NOMO-1 treated with DMSO at 0.1 percent for 48 hours (cell line): Measurements from ENCODE around the gene ZNF773.
"Not testable (repeated sequence)": the region's sequence is repeated elsewhere in the genome, so short reads cannot be mapped to it uniquely, and the experiment has no call there.

Source experiments
- DNase-seq: peaks from one replicate; lab custom pipeline; 2025; ENCODE audit not compliant: unreplicated experiment; lab: John Stamatoyannopoulos, UW

Gene ZNF773

GRCh38 chr19:57499680-57500395, at the start of gene ZNF773:
ZNF773 (plus strand) TSS chr19:57499938; CDS start chr19:57500081, 143 bp downstream.
- DNase-seq = peak; percentile 92

- no peak for DNase-seq
These were observed 47.4 kb upstream of the ZNF773 start for GRCh38 chr19:57452307-57452706.

- DNase-seq = peak; percentile 38
These were observed 33.9 kb upstream of the ZNF773 start for GRCh38 chr19:57465680-57466381.

- no peak for DNase-seq
These were observed 33.2 kb upstream of the ZNF773 start for GRCh38 chr19:57466489-57466888.

DNA sequence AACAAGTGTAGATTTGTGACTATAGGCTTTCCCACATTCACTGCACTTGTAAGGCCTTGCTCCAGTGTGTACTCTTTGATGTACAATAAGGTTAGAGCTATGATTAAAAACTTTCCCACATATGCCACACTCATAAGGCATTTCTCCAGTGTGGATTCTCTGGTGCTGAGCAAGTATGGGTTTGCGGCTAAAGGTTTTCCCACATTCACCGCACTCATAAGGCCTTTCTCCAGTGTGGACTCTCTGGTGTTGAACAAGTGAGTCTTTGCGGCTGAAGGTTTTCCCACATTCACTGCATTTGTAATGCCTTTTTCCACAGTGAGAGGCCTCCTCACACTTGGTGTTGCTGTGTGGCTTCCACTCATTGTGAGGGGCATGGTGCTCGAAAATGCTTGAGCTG, 26.1 kb upstream of the ZNF773 start:
- no peak for DNase-seq

GRCh38 chr19:57477191-57478008, 22.3 kb upstream of the ZNF773 start, which contains the start of gene ZNF772:
ZNF772 (minus strand) TSS chr19:57477566; CDS start chr19:57477309, 257 bp downstream.
- DNase-seq = peak; percentile 95

DNA sequence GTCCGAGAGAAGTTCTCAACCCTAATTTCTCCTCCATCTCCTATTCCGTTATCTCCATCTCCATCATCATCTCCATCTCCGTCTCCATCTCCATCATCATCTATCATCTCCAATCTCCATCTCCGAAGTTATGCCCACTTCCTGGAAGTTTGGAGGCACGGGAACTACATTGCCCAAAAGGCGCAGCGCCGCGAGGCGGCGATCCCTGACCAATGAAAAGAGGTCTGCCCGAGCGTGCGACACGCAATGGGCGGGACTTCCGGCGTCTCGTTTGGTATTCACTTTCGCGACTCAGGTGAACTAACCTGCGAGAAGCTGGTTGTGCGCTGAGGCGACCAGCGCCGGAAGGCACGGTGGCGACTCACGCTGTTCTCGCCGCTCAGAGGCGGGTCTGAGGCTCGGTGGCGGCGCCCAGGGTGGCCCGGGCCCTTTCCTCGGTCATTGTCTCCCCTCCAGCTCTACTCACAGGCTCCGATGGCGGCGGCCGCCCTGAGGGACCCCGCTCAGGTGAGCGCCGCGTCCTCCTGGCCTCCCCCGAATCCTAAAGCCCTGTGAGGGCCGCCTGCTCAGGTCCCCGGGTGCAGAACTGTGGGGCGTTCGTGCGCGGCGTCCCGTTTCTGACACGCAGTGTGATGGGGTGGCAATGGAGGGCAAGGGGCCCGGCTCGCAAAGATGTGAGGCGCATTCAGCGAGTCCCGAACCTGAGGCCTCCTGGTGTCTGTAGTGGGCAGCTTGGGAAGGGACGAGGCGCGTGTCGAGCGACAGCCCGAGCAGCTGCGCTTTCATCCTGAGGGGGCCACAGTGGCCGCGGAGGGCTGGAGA, 12.1 kb upstream of the ZNF773 start, which contains the start of gene ZNF419:
TSS of gene ZNF419 (plus strand) at position 274 of the 822 bp plus-strand sequence. CDS start at position 475, 201 bp downstream.
- peak; percentile 71 for DNase-seq

DNA sequence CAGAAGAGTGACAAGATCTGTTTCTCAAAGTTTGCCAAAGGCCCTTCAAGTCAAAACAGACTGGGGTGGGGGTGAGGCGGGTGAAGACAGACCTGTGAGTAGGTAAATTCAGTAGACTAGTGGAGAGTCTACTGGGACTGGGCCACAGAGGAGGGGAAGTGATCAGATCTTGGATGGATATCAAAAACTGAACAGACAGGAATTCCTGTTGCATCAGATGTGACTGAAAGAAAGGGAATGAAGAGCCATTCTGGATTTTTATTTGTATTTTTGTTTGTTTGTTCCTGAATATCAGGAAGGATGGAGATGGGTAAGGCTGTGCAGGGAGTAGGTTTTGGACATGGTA, 11.5 kb upstream of the ZNF773 start:
- not testable (repeated sequence) for DNase-seq

GRCh38 chr19:57499332-57499679, 432 bp upstream of the ZNF773 start:
- DNase-seq = not testable (repeated sequence)

DNA sequence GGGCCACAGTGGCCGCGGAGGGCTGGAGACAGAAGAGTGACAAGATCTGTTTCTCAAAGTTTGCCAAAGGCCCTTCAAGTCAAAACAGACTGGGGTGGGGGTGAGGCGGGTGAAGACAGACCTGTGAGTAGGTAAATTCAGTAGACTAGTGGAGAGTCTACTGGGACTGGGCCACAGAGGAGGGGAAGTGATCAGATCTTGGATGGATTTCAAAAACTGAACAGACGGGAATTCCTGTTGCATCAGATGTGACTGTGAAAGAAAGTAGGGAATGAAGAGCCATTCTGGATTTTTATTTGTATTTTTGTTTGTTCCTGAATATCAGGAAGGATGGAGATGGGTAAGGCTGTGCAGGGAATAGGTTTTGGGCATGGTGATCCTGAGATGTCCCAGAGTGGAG, 662 bp downstream of the ZNF773 start:
- DNase-seq = not testable (repeated sequence)

DNA sequence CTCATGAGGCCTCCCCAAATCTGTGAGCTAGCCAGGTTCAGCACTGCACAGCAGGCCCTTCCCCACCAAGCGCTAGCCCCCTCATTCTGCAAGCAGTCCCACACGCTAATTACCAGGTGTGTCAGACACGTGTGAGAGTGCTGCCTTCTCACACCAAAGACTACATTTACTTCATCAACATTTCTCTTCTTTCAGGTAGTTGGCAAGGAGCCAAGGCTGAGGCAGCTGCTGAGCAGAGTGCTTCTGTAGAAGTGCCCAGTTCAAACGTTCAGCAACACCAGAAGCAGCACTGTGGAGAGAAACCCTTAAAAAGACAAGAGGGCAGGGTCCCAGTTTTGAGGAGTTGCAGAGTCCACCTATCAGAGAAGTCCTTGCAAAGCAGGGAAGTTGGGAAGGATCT, 6.4 kb downstream of the ZNF773 start:
- DNase-seq = no peak

GRCh38 chr19:57511484-57511883, 11.7 kb downstream of the ZNF773 start:
- no peak for DNase-seq

GRCh38 chr19:57512845-57513244, 13.1 kb downstream of the ZNF773 start:
- DNase-seq = no peak

- DNase-seq = no peak
These were observed 15.5 kb downstream of the ZNF773 start for GRCh38 chr19:57515255-57515654.

DNA sequence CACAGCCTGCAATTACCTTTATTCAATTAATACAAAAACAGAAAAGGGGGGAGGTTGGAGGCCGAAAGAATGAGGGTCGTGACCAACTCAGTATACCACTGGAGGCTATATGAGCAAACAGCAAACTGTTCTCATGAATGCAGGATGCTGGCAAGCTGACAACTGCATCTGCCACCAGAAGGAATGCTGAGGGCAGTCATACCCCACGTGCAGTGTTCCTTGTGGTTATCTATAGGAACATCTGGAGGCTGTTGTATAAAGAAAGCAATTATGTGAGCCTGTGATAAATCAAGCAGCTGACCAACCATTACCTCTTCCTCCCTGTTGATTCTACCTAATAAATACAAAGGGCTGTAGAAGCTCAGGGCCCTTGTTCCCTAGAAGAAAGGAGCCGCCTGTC, 18.3 kb downstream of the ZNF773 start:
- DNase-seq = not testable (repeated sequence)

DNA sequence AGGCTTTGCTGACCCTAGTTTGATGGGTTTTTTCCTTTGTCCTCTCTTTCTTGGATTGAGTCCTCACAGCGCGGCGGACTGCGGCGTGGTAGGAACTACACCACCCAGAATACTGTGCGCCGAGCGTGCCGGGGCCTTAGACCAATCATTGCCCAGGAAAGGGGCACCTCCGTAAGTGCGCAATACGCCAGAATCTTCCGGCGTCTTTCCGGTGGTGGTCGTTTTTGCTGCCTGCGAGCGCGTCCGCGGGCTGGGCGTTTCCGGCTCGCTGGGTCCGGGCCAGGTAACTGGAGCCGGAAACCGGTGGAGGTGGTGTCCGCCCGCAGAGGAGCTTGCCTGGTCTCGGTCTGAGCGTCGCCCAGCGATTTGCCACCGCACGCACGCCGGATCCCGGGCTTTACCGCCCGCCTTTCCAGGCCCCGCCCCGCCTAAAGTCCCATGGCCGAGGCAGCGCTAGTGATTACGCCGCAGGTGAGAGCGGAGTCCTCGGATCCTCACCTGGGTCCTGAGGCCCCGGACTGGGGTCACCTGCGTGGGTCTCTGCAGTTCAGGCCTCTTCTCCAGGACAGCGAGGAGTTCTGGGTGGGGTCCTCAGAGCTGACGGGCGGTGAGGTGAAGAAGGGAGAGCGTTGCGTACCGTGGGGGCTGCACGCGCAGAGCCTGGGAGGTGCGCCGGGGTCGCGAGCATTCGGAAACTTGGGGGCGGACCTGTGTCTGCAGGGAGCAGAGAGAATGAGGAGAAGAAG, 27.6 kb downstream of the ZNF773 start, which contains the start of gene ZNF549:
TSS of gene ZNF549 (plus strand) at position 221 of the 746 bp plus-strand sequence. CDS start at position 439, 218 bp downstream.
- peak; percentile 65 for DNase-seq

DNA sequence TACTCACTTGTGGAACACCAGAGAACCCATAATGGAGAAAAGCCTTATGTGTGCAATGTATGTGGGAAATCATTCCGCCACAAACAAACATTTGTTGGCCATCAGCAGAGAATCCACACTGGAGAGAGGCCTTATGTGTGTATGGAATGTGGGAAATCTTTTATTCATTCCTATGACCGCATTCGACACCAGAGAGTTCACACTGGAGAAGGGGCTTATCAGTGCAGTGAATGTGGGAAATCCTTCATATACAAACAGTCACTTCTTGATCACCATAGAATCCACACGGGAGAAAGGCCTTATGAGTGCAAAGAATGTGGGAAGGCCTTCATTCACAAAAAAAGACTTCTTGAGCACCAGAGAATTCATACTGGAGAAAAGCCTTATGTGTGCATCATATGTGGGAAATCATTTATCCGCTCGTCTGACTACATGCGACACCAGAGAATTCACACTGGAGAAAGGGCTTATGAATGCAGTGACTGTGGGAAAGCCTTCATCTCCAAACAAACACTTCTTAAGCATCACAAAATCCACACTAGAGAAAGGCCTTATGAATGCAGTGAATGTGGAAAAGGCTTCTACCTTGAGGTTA, 38.3 kb downstream of the ZNF773 start:
- DNase-seq = no peak

DNA sequence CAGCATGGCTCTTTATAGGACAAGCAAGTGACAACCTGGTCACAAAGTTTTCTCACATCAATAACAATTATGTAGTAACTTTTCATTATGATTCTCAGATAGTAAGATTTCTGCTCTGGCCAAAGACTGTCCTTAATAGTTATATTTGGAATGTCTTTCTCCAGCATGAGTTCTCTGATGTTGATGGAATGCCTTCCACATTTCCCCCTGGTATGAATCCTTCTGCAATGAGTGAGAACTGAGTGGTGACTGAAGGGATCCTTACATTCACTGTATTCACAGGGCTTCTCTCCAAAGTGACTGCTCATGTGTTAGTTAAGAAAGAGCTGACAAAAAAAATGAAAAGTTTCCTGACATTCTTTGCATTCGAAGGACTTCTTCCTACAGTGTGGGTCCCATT, 46.8 kb downstream of the ZNF773 start:
- DNase-seq = no peak

- DNase-seq = no peak
These were observed 52.7 kb downstream of the ZNF773 start for GRCh38 chr19:57552432-57552831.
